ENCODE data around the gene ALKBH8.
"Not testable (repeated sequence)": the region's sequence is repeated elsewhere in the genome, so short reads cannot be mapped to it uniquely, and the experiment has no call there.

DNA sequence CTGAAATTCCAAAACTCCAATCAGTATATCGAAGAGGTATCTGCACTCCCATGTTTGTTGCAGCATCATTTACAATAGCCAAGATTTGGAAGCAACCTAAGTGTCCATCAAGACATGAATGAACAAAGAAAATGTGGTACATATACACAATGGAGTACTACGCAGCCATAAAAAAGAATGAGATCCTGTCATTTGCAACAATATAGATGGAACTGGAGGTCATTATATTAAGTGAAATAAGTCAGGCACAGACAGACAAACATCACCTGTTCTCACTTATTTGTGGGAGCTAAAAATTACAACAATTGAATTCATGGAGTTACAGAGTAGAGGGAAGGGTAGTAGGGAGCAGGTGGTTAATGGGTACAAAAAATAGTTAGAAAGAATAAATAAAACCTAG lies 13.6 kb upstream of the ALKBH8 start:
- TF ChIP-seq POLR2A (IDR thresholded peaks at IDR 0.05; ENCODE audit: low read length); GATA1 (IDR thresholded peaks at IDR 0.05; ENCODE audit: low read depth, low read length): not testable (repeated sequence)
